Activated T-cell treated with anti-CD3 and anti-CD28 coated beads for 24 hours (primary cell): ENCODE results near the gene PRRT1.
"Not testable (repeated sequence)": the region's sequence is repeated elsewhere in the genome, so short reads cannot be mapped to it uniquely, and the experiment has no call there.

Source experiments
- DNase-seq: peaks from one replicate; pipeline ENCODE4 v3.0.0-alpha.2; 2020; ENCODE audit warnings: low read depth

Gene PRRT1

DNA sequence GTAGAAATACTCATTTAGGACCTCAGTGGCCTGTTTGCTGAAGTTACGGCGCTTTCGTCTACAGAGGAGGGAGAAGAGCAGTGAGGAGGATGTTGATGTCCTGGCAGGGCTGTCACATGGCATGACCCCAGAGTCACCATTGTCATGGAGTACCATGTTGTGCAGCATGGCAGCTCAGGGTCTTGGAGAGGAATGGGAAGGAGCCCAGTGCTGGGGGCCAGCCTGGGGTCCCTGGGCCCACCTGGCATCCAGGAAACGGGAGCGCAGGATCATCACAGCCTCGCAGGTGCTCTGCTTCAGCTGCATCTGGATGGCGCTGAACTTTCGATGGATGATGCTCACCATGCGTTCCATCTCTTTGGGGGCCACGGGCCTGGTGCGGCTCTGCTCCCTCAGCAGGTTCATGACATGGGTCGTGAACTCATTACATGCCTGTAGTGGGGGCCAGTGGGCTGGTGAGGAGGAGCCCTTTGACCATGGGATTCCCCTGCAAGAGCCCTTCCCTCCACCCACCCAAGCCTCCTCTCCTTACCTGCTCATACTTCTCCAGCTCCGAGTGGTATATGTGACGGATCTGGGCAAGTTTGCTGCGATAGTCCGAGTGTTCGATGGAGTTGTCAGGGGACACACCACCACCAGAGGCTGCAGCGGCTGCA lies 36.1 kb upstream of the PRRT1 start:
- DNase-seq, result not testable (repeated sequence)

DNA sequence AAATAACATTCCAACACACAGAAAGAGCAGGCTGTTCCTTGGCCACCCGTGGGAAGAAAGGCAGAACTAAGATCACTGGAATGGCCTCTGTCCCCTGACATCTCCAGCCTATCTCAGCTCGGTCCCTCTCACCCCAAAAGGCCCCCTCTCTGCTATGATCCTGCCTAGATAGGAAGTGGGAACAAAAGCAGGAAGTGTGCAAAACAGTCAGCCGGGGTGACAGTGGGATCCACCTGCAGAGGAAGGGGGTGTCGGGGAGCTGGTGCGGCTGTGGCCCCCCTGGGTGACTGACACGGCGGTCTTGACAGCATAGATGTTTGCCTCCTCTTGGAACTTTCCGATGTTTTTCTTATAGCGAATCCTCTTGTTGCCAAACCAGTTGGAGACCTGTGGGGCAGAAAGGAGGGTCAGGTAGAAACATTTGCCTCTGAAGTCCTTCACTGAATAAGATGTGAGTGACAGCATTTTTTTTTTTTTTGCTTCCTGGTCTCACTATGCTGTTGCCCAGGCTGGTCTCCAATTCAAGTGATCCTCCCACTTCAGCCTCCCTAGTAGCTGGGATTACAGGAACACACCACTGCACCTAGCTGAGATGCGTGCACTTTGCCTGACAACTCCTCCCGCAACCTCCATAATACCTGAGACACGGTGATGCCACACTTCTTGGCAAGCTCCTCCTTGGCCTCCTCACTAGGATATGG lies 35.4 kb upstream of the PRRT1 start:
- DNase-seq, result no peak

DNA sequence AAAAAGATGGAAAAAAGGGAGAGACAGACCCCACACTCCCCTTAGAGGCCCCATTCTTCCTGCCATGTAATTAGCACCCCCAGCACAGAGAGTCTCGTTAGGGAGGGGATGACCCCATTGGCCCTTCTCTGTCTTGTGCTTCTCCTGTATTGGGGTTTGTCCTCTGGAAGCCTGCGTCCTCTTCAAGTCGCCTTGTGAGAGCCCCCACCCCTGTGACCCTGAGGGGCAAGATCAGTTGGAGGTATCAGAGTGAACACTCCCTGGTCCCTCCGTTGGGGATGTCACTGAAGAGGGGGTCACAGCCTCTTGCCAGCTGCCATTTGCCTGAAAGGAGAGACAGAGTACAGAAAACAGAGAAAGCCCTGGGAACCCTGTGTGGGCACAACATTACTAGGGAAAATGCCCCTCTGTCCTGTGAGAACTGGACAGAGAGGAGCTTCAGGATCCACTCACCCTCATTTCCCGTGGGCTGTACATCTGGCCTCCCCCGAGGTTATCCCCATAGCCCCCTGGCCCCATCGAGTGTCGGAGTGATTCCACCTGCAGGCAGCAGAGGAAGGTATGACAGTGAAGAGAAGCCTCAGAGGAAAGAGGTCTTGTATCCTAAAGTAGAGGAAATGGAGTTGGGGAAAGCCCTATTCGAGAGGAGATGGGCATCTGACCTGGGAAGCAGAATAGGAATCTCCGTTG lies 34.6 kb upstream of the PRRT1 start:
- DNase-seq, result not testable (repeated sequence)

DNA sequence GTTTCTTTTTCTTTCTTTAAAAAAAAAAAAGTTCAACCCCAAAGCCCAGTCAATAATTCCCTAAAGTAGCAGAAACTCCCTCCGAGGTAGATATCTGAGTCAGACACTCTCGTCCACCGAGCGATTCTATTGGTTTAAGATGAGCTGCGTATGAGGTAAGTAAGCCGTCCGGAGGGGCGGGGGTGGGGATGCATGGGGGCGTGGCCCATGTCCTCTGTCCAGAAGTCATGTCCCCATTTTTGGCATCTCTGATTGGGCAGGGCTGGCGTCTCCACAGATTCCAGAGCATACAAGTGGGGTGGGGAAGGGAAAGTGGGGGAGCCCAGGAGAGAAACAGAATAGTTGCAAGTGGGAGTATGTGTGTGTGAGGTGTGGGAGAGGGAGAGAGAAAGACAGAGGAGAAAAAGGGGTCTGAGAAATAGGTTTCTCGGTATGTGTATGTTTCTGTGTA lies 34.0 kb upstream of the PRRT1 start:
- DNase-seq, result peak; percentile 47

DNA sequence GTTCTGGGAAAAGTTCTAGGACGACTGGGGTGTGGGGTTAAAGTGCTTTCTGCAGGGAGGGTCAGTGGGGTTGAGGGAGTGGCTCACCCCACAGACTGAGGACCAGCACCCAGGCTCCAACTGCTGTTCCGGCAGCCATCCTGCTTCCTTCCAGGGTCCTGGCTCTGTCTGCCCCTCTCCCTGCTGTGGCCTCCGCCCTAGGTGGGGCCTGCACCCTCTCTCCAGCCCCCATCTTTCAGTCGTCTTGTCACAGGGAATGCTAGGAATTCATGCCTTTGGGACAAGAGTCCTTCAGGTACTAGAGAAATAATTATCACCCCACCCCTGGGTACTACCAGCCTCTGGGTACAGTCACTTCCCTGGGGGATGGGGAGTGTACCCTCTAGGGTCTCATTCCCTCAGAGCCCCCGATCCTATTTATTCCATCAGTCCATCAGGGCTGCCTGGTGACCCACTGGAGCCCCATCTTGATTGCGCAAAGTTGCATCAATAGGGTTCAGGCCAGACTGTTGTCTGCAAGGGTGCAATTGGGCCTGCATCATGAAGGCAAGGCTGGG lies 32.4 kb upstream of the PRRT1 start, which contains the start of gene AGER:
TSS of gene AGER (minus strand) at position 170 of the 557 bp plus-strand sequence. CDS start at position 139, 31 bp downstream.
- no peak for DNase-seq

DNA sequence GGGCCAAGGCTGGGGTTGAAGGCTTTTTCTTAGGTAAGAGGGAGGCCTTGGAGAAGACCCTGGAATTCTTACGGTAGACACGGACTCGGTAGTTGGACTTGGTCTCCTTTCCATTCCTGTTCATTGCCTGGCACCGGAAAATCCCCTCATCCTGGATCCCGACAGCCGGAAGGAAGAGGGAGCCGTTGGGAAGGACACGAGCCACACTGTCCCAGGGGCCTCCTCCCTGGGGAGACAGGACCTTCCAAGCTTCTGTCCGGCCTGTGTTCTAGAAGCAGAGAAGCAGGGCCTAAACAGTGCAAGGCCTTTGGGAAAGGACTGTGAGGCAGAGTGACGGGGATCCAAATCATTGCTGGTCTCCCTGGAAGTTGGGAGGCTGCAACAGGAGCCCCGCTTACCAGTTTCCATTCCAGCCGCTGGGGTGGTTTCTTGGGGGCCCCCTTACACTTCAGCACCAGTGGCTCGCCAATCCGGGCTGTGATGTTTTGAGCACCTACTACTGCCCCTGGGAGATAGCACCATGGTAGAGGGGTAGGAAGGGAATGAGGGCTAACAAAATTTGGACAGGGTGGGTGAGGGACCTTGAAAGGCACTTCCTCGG lies 31.8 kb upstream of the PRRT1 start:
- no peak for DNase-seq

DNA sequence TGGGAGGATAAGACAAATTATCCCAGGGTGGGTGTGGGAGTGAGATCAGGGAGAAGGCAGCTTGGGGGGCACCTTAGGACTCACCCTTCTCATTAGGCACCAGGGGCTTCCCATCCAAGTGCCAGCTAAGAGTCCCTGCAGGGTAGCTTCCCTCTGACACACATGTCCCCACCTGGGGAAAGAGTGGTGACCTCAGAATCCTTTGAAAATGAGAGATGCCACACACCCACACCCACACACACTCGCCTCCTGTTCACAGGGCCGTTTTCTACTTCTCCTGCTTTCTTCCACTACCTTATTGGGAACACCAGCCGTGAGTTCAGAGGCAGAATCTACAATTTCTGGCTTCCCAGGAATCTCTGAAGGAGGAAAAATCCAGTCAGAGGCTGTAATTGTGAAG lies 31.3 kb upstream of the PRRT1 start:
- no peak for DNase-seq

DNA sequence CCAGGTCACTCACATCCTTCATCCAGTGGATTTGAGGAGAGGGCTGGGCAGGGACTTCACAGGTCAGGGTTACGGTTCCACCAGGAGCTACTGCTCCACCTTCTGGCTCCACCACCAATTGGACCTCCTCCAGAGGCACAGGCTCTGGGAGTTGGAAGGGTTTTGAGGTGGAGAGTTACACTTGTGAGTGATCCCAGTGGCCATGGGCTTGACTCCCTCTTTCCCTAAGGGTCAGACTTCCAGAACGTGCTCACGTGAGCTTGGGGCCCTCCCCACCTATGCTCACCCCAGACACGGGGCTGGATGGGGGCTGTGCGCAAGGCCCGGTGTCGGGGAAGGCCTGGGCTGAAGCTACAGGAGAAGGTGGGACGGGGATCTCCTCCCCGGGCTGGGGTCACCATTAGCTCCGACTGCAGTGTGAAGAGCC lies 30.8 kb upstream of the PRRT1 start:
- no peak for DNase-seq

DNA sequence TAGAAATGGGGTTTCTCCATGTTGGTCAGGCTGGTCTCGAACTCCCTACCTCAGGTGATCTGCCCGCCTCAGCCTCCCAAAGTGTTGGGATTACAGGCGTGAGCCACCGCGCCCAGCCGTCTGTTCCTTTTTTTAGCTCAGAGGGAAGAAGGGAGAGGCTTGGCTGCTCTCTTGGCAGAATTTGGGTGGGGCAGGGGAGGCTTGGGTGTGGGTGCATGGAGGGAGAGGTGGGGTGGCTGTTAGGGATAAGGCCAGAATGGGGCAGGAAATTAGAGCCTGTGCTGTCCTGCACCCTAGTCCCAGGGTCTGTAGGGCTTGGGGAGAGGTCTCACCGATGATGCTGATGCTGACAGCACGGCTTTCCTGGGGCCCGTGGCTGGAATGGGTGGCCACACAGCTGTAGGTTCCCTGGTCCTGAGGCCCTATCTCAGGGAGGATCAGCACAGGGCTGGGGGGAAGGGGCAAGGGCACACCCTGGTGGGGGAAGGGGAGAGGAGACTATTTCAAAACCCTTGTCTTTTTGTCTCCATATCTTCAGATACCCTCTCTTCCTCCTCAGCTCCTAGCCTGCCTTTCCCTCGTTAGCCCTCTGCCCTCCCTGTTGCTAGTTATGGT lies 30.3 kb upstream of the PRRT1 start:
- DNase-seq, result no peak

DNA sequence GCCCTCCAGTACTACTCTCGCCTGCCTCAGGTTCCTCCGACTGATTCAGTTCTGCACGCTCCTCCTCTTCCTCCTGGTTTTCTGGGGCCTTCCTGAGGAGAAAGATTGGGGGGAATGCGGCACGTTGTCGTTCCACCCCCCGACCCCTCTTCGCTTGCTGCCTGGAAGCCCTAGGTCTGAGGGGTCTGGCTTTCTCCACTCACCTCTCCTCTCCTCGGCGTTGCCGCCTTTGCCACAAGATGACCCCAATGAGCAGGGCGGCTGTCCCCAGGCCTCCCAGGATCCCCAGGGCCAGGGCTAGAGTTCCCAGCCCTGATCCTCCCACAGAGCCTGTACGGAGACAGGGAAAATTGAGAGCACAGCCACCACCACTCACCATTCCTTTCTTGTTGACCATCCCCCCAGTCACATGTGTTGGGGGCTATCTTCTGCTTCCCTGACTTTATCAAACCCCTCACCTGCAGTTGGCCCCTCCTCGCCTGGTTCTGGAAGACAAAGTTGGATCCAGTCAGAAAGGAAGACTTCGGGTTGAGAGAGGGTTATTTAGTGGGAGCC lies 29.5 kb upstream of the PRRT1 start:
- DNase-seq, result no peak

DNA sequence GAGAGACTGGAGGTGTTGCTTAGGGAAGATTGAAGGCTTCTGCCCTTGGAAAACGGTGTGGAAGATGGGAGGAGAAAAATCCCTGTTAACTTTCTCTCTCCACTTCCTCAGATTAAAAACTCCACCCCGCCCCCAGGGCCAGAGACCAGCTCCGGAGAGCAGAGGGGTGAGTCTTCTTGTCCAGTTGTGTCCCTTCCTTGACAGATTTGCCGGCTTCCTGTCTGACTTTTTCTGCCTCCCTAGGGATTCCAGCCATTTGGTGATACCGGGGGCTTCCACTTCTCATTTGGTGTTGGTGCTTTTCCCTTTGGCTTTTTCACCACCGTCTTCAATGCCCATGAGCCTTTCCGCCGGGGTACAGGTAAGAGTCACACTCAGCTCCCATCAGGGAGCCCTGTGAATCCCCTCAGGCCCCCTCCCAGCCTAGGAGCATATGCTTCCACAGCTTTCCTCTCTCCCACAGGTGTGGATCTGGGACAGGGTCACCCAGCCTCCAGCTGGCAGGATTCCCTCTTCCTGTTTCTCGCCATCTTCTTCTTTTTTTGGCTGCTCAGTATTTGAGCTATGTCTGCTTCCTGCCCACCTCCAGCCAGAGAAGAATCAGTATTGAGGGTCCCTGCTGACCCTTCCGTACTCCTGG lies 28.1 kb upstream of the PRRT1 start:
- no peak for DNase-seq

DNA sequence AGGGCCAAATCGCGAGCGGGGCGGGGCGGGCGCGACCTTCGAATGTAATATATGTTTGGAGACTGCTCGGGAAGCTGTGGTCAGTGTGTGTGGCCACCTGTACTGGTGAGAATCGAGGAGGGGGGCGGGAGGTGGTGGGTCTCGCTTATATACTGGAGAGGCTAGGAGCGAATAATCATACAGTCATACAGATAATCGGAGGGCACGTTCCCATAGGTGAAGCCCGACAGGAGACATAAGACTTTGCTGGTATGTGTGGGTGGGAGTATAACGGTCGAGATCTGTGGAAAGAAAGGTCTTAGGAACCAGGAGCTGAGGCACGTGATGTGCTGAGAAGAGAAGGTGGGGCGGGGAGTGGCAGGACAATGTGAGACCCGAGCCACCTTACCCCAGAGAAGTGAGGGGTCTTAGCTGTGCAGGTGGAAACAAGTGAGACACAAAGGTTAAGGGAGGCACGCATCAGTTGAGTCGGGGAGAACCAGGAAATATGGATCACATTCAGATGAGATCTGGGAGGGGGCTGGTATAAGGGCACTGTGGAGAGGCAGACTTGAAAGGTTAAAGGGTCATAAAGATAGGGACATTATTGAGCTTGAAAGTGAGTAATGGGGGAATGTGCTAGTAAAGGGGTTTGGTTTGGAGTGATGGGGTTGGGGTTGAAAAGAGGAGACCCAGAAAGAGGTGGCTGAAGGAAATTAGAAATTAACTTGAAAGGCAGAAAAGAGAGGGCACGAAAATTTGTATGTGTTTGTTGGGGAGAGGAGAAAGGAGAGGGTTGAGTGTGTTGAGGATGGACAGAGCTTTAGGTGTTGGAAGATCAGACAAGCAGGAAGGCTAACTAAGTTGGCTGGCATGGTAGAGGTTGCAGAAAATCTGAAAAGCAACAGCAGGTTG lies 27.1 kb upstream of the PRRT1 start:
- no peak for DNase-seq

DNA sequence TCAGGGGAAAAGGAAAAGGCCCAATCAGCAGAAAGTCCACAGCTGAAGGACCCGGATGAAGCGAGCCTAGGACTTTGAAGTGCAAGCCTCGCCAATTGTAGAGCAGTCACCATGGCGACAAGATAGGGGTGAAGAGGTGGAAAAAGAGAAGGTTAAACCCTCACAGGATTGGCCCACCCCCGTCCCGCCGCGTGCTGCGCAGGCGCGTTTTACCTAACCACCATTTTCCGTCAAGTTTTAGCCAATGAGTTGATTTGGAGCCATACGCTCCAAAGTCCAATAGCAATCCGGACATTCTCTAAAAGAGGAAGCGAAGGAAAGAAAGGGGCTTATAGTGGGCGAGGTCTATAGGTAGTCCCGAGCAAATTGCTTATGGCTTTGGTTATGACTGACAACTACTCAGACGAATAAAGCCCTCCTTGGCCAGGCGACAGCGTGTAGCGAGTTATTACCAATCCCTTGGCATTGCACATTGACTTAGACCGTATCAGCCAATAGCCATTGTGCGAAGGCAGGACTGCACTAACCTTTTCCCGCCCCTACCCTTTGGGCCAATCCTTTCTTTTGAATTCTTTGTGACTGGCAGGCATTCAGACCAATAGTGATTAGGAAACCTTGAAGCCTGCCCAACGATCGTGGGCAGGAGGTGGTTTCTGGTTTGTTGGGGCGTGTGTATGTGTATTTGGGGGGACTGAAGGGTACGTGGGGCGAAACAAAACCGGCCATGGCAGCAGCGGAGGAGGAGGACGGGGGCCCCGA lies 26.2 kb upstream of the PRRT1 start, which contains the start of gene RNF5:
TSS of gene RNF5 (plus strand) at position 618 of the 759 bp plus-strand sequence. CDS start at position 725, 107 bp downstream.
- peak; percentile 90 for DNase-seq

DNA sequence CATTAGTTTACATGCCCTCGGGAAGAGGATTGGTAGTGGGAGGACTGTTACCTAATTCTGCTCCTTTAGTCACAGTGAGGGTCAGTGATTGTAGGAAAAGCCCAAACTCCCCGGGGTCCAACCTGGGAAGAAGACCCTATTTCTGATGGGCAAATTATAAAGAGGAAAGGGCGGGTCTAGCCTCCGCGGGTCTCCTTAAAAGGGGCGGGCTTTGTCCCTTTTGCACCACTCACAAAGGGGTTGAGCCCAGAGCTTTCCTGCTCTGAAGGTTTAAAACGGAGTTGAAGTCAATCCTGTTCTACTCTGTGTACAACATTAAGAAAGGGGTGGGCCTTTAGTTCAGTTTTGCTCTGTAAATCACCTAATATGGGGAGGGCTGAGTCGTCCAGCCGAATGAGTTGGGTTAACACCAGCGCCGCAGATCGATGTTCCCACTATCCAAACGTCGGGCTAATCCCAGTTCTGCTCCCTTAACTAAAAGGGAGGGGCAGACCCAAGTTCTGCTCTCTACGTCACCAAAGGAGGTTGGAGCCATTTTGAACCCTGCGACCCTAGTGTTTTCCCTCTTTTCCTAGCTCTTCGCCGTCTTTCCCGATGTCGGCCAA lies 25.5 kb upstream of the PRRT1 start:
- DNase-seq, result no peak

DNA sequence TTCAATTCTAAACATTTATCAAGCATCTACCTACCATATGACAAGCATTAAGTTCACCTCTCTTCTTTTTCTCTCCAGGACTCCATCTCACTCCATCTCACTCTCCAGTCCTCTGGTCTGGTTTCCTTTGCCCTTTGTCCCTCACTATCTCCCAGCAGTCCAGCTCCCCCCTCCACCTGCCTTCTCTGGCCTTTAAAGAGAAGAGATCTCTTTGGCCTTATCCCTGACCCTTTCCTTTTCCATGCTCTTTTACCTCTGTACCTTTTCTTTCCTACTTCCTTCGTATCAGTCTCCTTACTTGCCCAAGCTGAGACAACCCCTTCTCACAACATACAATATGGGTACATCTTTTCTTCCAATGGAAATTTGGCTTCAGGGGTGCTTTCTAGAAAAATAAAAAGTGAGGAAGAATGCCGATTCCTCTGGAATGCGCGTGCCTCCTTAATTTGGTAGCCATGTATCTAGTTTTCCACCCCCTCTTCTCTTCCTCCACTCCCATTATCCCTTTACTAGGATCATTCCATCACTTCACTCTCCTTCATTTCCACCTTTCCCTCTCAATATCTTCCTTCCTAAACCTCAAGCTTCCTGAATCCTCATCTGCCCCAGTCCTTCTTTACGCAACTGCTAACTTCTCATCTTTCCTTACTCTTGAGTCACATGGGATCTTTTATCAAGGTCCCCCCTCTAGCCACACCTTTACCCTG lies 24.9 kb upstream of the PRRT1 start:
- DNase-seq, result no peak

DNA sequence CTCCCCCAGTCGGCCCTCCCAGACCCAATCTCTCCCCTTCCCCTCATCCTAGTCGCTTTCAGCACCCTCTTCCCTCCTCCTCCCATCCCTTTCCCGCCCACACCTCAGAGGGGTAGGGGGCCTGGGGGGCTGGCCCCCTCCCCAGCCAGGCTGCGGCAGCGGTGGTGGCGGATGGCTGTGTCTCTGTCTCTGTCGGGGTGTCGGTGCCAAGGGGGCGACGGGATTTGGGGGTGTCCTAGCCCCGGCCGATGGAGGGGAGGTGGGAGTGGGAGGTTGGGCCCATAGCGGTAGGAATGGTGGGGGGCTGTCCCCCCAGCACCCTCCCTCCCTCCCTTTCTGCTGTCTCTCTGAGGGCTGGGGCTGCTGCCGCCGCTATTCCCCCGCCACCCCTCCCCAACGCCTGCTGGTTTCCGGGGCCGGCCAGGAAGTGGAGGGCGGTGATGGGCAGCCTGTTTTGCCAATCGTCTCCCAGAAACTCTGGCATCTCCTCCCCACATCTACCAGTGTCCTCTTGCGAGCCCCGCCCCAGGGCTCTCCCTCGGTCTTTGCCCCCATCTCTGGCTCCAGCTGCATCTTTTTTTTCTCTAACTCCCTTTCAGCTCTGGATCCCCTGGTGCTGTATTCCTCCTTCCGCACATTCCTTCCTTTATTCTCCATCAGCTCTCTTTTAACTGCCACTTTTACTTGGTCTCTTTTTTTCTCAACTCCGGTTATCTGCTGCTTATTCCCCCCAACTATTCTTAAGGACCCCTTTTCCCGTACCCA lies 24.2 kb upstream of the PRRT1 start, which contains the start of gene AGPAT1:
TSS of gene AGPAT1 (minus strand) at position 374 of the 765 bp plus-strand sequence. CDS start 4,588 bp downstream, outside the sequence.
- DNase-seq, result peak; percentile 95

DNA sequence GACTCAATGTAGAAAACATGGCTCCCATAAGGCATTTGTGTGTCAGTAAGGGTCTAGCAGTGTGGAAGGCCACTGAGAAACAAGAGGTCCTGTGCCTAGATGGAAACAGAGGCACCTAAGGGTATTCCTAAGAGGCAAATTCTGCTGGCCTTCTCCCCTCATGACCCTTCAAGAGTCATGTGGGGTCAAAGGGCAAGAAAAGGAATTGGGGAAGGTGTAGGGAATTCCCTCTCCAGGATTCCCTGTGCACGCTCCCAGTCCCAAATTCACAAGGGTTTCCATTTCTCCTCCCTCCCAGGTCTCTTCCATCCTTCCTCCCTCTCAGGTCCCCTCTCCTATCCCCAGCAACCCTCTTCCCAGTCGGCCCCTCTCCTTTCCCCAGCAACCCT lies 23.6 kb upstream of the PRRT1 start:
- DNase-seq, result no peak
